Measurements from ENCODE around the gene MYO10. TPM values are rescaled to one million over a fixed set of nuclear protein-coding genes. Genes with fewer than 3 reads are reported as not detected.

MYO10 gene
- total and polyA plus RNA-seq, 2 of the 8 experiments (the other 6 are each of a cell fraction or from before 2014, with no cell fraction given): 21.5 to 107 TPM

DNA sequence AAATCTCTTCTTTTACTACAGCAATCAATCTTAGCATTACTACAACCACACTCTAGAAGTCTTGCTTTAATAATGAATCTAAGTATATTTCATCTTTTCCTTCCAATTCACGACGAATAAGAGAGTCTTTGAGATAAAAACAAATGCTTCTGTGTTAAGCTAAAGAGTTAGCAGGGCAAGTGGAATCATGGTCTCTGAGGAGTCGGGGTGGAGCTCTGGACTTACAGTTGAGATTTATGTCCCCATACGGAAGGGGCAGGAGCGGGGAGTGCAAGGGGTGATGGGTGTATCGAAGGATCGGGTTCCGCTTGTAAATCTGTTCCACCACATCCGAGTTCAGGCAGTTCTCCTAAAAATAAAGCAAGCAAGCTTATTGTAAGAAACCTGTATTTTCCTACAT, 260.3 kb downstream of the MYO10 start (continued):
- TF ChIP-seq GTF2F1 (IDR thresholded peaks at IDR 0.05; ENCODE audit: borderline replicate concordance, low read depth, low read length): no peak
- TF ChIP-seq TCF12 (IDR thresholded peaks at IDR 0.05; ENCODE audit: low read depth, low read length): no peak
- TF ChIP-seq SRF (IDR thresholded peaks at IDR 0.05; ENCODE audit: low read depth, low read length): no peak
- TF ChIP-seq KDM5A (IDR thresholded peaks at IDR 0.05; ENCODE audit: low read length): no peak
- no peak for TF ChIP-seq SIX5 (IDR thresholded peaks at IDR 0.05; ENCODE audit: low read depth, low read length)
